K562 (cell line): ENCODE measurements around the gene ZNF768. TPM values are rescaled to one million over a fixed set of nuclear protein-coding genes. Genes with fewer than 3 reads are reported as not detected.

ENCODE experiments used
- ARID3B ChIP-seq: fragments of 250-450 bp; sonication (Bioruptor Pico); IDR thresholded peaks from 2 replicates; pipeline ENCODE4 v1.4.0; 2020; ENCODE audit warnings: borderline replicate concordance
- BRF1 ChIP-seq: IDR thresholded peaks from 3 replicates; pipeline ENCODE4 v1.6.1; 2011; ENCODE audit warnings: borderline replicate concordance, mild to moderate bottlenecking; ENCODE audit not compliant: insufficient read length; ENCODE audit errors: extremely low read depth
- DIDO1 ChIP-seq: fragments of 450-650 bp; IDR thresholded peaks from 2 replicates; pipeline ENCODE4 v1.6.1; 2016; ENCODE audit warnings: low read depth, missing biosample characterization, missing genetic modification characterization
- E2F1 ChIP-seq: sonication (generic); formaldehyde crosslinking; IDR thresholded peaks from 2 replicates; pipeline ENCODE4 v1.8.1; 2023; ENCODE audit warnings: mild to moderate bottlenecking, missing genetic modification reagents, moderate library complexity
- NCOA1 ChIP-seq: fragments of 450-650 bp; IDR thresholded peaks from 2 replicates; pipeline ENCODE4 v1.6.1; 2016; ENCODE audit warnings: low read depth
- POLR3A ChIP-seq: IDR thresholded peaks from 2 replicates; pipeline ENCODE4 v1.6.1; 2011; ENCODE audit warnings: borderline replicate concordance, mild to moderate bottlenecking, moderate library complexity; ENCODE audit not compliant: insufficient read length, insufficient read depth; ENCODE audit errors: extremely low read depth
- RAD51 ChIP-seq: fragments of 450-650 bp; IDR thresholded peaks from 2 replicates; pipeline ENCODE4 v1.7.1; 2016; ENCODE audit warnings: low read depth, mild to moderate bottlenecking, borderline replicate concordance
- RBM25 ChIP-seq: fragments of 200-400 bp; formaldehyde crosslinking; IDR thresholded peaks from 2 replicates; pipeline ENCODE4 v1.6.1; 2018; ENCODE audit warnings: low read length, low read depth, moderate library complexity; ENCODE audit not compliant: severe bottlenecking
- SIN3B ChIP-seq: fragments of 450-650 bp; IDR thresholded peaks from 2 replicates; pipeline ENCODE4 v1.6.1; 2017; ENCODE audit warnings: low read depth, mild to moderate bottlenecking, moderate library complexity
- SREBF1 ChIP-seq: fragments of 150-350 bp; IDR thresholded peaks from 2 replicates; pipeline ENCODE4 v1.6.1; 2014; ENCODE audit warnings: antibody characterized with exemption, low read depth, low read length, borderline replicate concordance
- USF1 ChIP-seq: sonication (generic); formaldehyde crosslinking; IDR thresholded peaks from 2 replicates; pipeline ENCODE4 v1.9.0; 2022; ENCODE audit warnings: mild to moderate bottlenecking, missing genetic modification reagents
- ZBTB12 ChIP-seq: fragments of 250-450 bp; sonication (Bioruptor Pico); IDR thresholded peaks from 2 replicates; pipeline ENCODE4 v1.4.0; 2020
- ZFP30 ChIP-seq: fragments of 250-450 bp; sonication (Bioruptor Pico); IDR thresholded peaks from 2 replicates; pipeline ENCODE4 v1.8.0; 2022; ENCODE audit warnings: moderate library complexity, mild to moderate bottlenecking, inconsistent platforms, borderline replicate concordance
- ZNF239 ChIP-seq: fragments of 250-450 bp; sonication (Bioruptor Pico); IDR thresholded peaks from 2 replicates; pipeline ENCODE4 v1.4.0; 2020; ENCODE audit warnings: mild to moderate bottlenecking
- ZNF444 ChIP-seq: fragments of 250-450 bp; sonication (Bioruptor Pico); IDR thresholded peaks from 2 replicates; pipeline ENCODE4 v1.4.0; 2020; ENCODE audit warnings: mild to moderate bottlenecking, moderate library complexity
- ZNF707 ChIP-seq: fragments of 250-450 bp; sonication (Bioruptor Pico); conservative IDR thresholded peaks from 2 replicates; pipeline ENCODE4 v1.8.0; 2022; ENCODE audit warnings: inconsistent platforms, mild to moderate bottlenecking, moderate library complexity
- ZNF740 ChIP-seq, 3 experiments: fragments of 200-800 bp in 1 of 3; sonication (Bioruptor generic) in 1 of 3; sonication (generic) in 1 of 3; formaldehyde crosslinking in 1 of 3; IDR thresholded peaks; 2 replicates each; pipeline versions ENCODE4 v1.6.1 to v1.8.0; 2016 to 2022; ENCODE audit warnings: mild to moderate bottlenecking in 2 of 3, missing compliant biosample characterization in 2 of 3, missing genetic modification characterization in 2 of 3, missing genetic modification reagents in 1 of 3
- ZNF778 ChIP-seq: fragments of 450-650 bp; formaldehyde crosslinking; IDR thresholded peaks from 2 replicates; pipeline ENCODE4 v1.4.0; 2020; ENCODE audit warnings: mild to moderate bottlenecking, moderate library complexity
- ZNF79 ChIP-seq: fragments of 250-450 bp; sonication (Bioruptor Pico); IDR thresholded peaks from 2 replicates; pipeline ENCODE4 v1.4.0; 2020; ENCODE audit warnings: low read depth, mild to moderate bottlenecking, moderate library complexity
- ZSCAN29 ChIP-seq: fragments of 450-650 bp; IDR thresholded peaks from 2 replicates; pipeline ENCODE4 v1.6.1; 2017
- polyA plus RNA-seq, 8 experiments: library from polyadenylated mRNA; depleted of rRNA in 4 of 8; stranded (reverse) in 5 of 8; unstranded in 3 of 8; fragments of >200 nt; fragmentation: Nextera tagmentation in 2 of 8; fragmentation: Illumina TruSeq in 1 of 8; extraction: Ambion mirVana in 2 of 8; extraction: Trizol in 1 of 8; gene quantifications; 2 replicates each; pipeline versions ENCODE4 v1.2.1 to v1.2.3, GENCODE V29; 2011 to 2014; ENCODE audit warnings: inconsistent platforms in 1 of 8, missing spikeins in 1 of 8
- total RNA-seq, 7 experiments: library from RNA; depleted of rRNA in 6 of 7; stranded (reverse); fragments of >200 nt in 6 of 7; fragmentation: Illumina TruSeq in 2 of 7; extraction: Trizol in 2 of 7; gene quantifications; 2 replicates each; pipeline versions ENCODE4 v1.2.1 to v1.2.3, GENCODE V29; 2011 to 2021; ENCODE audit warnings: low replicate concordance in 1 of 7

ZNF768 gene
- total and polyA plus RNA-seq, 9 of the 15 experiments (the other 6 are each of a cell fraction or from before 2014, with no cell fraction given), result 0.13 to 50.7 (median 26.9) TPM

GRCh38 chr16:30528799-30529457, 2.6 kb upstream of the ZNF768 start (continued):
- TF ChIP-seq ZNF740 (CRISPR knock-in tag; IDR thresholded peaks at IDR 0.05) (no peak), ZNF740 (tag; IDR thresholded peaks at IDR 0.05) (no peak), ZSCAN29 (no peak), ZNF778 (CRISPR knock-in tag) (no peak), E2F1 (CRISPR knock-in tag) (no peak), DIDO1 (tag) (no peak), NCOA1 (no peak), ZNF444 (CRISPR knock-in tag) (no peak), POLR3A (no peak), ZNF79 (no peak), USF1 (CRISPR knock-in tag) (0 out of 2 replicates have a peak, but pooled peaks have one; percentile 8), ZNF707 (CRISPR knock-in tag) (no peak), SREBF1 (no peak), ZNF239 (peak; percentile 98), RAD51 (no peak), BRF1 (no peak), RBM25 (peak; percentile 38), SIN3B (no peak), ZFP30 (no peak), ARID3B (CRISPR knock-in tag) (no peak), ZBTB12 (CRISPR knock-in tag) (no peak)
